GM21423 (cell line): Measurements from ENCODE around the gene LMNB1.
A peak's percentile ranks its signal among the peaks of the same experiment; 100 is the strongest.

ENCODE experiments used
- ATAC-seq: cut with Tn5 transposase; IDR thresholded peaks from one replicate; pipeline ENCODE4 v1.9.1; 2021; ENCODE audit warnings: mild to moderate bottlenecking, moderate library complexity; ENCODE audit not compliant: unreplicated experiment

LMNB1 gene

DNA sequence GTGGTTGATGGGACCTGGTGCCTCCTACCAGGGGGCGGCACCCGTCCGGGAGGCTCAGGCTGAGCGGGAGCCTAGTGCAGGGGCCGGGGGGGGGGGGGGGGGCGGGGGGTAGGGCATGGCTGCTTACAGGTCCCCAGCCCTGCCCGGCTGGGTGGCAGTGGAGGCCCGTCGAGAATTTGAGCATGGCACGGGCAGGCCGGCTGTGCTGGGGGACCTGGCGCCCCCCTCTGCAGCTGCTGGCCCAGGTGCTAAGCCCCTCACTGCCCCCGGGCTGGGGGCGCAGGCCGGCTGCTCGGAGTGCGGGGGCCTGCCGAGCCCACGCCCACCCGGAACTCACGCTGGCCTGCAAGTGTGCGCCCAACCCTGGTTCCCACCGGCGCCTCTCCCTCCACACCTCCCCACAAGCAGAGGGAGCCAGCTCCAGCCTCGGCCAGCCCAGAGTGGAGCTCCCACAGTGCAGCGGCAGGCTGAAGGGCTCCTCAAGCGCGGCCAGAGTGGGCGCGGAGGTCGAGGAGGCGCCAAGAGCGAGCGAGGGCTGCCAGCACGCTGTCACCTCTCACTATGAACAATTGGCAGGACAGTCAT lies 77.7 kb downstream of the LMNB1 start:
- ATAC-seq, result no peak

DNA sequence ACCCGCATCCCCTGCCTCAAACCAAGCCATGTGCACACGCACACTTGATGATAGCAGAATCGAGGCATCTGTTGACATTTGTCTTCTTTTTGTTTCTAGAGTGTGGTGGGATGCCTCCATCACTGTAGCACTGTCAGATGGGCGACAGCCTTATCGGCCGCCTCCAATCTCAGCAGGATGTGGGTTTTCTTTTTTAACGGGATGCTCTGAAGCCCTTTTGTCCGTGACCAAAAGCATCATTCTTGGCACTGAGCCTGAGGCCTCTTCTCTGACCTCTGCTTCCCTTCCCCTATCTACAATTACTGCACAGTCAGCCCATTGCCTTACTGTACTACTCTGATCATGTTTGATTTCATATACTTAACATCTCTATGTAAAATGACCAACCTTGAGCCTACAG lies 78.3 kb downstream of the LMNB1 start:
- ATAC-seq, result no peak

DNA sequence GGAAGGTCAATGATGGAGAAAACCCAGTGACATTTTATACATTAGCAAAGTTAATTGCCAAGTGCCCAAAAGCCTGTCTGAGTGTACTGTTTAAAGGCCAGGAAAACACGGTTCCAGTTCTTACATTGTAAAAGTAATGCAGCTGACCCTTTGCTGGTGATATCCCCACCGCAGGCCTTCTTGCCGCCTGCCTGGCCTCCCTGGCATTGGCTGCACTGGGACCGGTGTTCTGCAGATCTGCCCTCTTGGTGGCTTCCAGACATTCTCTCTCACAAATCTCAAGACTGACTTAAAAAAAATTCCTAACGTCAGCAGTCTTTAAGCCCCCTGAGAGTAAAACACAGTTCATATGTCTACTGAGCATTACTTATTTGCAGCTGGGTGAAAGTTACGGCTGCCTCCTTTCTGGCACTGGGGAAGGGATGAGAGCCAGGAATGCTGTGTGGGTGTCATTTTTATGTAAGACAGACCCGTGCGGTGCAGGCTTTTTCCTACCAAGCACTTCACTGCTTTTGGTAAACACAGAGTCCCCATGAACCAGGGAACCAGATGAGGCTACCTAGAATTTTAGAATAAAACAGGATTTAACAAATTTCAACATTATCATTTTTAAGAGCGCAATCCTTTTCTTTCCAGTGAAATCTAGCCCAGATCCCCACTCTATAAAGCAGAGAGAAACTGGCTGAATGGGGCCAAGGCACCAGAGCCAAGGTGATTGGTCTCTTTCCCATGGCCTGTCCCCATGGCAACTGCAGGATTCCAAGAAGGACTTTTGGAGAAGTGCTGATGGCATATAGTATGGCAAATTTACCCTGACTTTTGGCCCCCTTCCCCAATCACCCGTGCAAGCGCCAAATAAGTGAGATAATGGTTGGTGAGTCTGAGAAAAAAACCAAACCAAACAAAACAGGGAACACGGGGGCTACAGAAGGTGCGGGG lies 80.8 kb downstream of the LMNB1 start:
- ATAC-seq, result no peak

DNA sequence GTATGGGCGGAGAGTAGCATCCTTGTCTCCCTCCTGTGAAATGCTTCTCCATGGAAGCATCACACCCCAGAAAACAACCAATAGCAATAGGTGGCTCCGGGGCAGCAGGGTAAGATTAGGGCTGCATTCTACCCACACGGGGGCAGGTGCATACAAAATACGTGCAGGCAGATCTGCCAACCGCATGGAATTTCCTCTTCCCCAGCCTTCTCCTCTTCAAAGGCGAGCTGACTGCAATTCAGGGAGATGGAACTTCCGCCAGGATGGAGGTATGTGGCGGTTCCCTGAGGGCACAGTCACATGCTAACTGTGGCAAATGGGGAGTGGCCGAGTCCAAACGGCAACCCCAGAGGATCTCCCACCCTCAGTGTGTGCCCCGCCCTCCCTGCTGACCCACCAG lies 81.5 kb downstream of the LMNB1 start:
- ATAC-seq, result no peak

DNA sequence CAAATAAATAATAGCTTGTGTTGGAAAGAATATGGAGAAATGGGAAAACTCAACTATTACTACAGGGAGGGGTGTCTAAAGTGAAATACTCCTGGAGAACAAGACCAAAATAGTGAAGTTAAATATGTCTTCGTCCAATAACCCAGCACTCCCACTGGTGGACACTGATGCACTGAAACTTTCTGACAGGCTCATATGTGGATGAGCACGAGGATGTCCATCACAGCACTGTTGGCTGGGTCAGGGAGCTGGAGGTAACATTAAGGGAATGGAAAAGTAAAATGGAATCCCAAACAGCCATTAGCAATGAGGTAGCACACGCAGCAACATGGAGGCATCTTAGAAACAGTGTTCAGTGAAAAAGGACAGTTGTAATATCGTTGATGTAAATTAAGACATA lies 86.5 kb downstream of the LMNB1 start:
- no peak for ATAC-seq

DNA sequence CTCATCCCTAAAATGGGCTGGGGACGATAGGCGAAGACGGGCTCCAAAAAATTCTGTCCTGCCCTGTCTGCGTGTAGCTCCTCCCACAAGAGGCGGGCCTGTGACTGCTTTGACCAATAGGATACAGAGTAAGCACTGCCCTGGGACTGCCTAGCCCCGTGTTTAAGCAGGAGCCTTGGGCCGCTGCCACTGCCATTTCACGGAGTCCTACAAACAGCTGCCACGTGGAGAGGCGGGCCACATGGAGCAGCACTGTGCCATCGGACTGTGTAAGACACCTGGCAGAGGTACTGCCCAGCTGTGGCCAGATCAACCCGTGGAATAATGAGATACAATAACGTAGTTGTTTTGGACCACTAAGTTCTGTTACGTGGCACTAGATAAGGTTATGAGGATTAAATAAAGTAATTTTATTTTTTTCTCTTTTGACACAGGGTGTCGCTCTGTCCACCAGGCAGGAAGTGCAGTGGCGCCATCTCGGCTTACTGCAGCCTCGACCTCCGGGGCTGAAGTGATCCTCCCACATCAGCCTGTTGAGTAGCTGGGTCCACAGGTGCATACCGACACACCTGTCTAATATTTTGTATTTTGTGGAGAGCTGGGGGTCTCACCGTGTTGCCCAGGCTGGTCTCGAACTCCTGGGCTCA lies 87.2 kb downstream of the LMNB1 start:
- ATAC-seq, result no peak

DNA sequence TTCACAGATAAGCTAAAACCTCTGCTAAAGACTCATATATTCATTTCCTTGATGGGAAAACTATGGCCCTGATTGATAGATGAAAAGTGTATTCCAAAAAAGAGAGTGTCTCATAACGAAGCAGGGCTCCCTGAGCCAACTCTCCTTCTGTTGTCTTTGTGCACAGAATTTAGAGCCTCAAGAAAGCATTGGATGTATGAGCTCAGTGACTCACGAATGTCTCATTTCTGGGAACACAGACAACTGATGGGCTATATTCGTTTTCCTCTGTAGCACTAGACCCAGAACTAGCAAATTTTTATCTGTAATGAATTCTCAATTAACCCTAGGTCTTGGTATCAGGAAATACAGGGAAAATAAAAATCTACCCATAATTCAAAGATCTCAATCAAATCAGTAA lies 88.4 kb downstream of the LMNB1 start:
- ATAC-seq, result no peak

DNA sequence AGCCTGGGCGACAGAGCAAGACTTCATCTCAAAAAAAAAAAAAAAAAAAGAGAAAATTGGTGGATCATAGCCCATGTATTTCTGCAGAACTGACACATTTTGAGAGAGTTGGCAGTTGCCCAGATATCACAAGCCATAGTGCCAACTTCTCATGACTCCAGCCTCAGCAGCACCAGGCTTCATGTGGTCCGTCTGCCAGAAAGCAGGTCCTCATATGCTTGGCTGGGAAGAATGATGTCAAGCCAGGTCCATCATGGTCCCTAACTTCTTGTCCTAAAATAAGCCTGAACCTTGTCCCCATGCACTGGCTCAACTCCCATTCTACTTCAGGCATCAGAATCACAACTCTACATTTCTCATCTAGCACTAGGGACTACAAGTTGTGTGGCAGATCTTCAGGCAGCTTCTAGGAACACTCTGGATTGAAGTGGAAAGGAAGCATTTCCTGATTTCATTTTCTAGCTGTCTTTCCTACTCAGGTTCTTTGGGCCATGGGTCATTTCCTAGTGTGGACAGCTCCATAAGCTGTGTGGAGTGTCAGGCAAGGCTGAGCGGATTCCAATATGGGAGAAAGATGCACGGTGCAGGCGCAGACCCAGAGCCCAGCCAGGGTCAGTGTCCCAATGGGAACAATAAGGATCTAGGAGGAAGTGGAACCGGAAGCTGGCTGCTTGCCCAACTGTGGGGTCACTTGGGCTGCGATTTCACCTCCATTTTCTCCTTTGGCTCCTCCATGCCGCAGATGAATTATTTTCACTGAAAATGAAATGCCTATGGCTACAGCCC lies 90.1 kb downstream of the LMNB1 start:
- no peak for ATAC-seq

DNA sequence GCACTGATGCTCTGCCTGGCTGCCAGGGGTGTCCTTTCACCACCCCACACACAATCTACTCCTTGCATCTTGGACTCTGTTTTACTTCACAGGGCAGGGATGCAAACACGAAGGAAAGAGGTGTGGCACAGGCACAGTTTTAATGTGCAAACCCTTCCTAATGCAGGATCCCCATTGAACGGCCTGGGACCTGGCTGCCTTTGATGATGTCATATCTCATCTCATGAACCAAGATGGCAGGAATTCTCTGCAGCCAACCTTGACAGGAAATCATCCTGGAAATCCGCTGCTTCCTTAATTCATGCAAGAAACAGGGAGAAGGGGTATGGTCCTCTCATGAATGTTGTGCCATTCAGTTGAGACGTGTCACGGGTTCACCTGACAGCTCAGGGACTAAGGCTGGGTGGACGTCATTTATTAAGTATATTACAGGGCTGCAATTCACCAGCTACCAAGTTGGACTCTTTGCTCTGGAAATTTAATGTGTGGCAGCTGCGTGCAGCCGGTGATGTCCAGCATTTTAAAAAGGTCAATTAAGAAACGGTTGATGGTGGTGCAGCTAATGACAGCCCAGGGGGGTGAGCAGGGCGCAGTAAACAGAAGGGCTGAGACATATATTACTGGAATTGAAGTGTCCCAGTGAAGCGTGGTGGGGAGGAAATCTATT lies 91.5 kb downstream of the LMNB1 start:
- ATAC-seq, result no peak

DNA sequence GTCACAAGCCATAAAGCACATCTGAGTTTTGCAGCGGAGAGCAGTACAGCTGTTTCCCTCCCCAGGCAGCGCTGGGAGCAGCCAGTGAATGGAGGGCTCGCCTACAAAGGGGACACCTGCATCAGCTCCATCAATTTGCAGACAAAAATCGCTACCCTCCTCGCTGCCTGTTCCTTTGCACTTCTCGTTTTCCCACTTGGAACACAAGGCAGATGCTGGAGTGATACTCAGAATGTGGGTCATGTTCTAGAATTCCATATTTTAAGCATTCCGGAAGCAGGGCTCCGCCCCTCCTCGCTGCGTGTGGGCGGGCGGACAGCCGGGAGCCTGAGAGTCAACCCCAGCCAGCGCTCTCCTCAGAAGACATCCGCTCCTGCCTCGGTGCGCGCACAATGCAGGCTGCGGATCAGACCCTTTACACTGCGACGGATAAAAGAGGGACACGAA lies 92.1 kb downstream of the LMNB1 start:
- ATAC-seq, result peak; percentile 87

DNA sequence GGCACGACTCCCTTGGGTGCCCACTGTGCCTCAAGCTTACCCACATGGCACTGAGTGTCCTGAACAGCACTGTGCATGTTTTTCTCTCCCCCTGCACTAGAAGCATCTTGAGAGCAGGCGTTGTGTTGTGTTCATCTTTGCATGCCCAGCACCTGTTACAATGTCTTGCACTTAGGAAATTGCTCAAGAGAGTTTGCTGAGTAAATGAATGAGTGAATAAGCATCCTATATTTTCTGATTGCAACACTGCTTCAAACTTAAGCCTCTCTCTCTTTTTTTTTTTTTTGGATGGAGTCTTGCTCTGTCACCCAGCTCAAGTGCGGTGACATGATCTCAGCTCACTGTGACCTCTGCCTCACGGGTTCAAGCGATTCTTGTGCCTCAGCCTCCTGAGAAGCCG lies 94.5 kb downstream of the LMNB1 start:
- ATAC-seq, result no peak

DNA sequence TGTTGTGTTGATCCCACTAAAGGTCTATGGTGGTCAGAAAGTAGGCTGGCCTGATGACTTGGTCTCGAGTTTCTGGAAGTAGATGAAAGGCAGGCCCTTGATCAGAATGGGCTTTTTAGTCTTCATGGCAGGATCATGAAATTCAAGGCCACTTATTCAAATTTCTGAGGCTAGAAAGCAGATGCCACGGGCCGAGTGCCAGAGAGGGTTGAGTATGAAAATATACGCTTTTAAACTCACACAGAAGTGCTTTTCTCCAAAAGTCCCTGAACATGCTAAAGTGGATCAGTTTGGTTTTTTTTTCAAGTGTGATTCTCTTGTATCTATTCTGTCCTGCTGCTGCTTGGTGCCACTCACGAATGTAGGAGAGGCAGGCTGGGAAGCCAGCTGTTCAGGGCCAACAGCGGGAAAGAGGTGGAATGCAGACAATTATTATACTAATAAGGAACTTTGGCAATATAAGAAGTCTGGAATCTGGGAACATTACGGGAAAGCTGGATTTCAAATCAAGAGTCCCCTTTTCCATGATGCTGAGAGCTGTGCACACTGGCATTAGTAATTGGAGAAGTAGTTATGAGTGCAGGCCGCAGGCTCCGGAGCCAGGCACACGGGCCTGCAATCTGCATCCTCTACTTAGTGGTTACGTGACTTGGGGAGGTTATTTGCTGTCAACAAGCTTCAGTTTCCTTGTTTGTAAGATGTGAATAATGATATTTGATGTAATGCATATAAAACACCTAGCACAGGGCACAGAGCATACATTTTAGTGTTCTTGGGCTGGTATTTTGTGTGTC lies 95.8 kb downstream of the LMNB1 start:
- no peak for ATAC-seq

DNA sequence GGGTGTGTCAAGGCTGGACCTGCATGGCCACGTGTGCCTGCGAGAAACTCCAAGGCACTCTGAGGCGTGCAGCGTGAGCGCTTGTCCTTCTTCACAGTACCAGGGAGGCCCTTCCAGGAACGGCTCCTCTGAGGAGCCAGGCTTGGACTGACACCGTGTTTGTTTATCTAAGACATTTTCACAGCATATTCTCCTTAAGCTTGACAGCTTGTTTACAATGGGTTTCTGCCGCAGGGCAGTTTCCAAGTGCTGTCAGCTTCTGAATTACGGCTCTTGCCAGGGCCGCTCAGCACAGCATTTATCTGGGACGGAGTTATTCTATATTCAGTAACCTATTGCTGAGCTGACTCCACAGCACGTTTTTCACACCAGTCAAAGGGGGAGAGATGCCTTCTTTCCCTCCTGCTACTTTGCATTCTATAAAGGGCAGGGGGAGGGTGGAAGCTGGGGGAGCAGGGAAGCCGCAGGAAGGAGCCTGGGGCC lies 98.4 kb downstream of the LMNB1 start:
- no peak for ATAC-seq

DNA sequence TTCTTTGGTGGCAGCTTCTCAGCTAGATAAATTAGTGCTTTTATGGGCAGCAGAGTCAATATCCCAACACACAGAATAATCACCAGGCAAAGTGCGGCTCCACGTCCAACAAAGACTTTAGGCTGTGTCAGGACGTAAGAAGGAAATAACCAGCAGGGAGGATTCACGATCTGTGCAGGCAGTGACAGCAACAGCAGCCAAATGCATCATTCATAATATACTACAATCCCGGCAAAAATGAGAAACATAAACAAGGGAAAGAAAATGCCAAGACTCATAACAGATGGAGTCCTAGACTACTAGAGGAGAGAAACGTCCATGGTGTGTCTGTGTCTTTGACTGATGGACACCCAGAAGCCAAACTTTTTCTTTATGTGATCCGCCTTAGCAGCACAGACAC lies 100.7 kb downstream of the LMNB1 start:
- no peak for ATAC-seq

DNA sequence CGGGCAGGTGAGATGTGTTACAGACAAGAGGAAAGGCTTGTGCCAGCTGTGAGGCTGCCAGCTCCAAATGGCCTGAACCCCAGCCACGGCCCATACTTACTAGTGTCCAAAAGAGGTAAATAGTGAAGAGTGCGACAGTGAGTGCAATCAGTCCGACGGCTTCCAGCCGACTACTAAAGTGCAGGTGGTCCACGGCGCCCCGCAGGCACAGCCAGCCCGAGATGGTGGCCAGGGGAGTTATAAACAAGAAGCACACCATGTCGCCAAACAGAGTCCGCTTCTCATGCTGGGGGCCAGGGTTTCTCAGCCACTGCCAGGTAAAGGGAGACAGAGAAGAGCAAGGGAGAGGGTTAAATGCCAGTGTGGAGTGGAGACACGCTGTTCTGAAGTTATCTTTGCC lies 101.1 kb downstream of the LMNB1 start:
- no peak for ATAC-seq

DNA sequence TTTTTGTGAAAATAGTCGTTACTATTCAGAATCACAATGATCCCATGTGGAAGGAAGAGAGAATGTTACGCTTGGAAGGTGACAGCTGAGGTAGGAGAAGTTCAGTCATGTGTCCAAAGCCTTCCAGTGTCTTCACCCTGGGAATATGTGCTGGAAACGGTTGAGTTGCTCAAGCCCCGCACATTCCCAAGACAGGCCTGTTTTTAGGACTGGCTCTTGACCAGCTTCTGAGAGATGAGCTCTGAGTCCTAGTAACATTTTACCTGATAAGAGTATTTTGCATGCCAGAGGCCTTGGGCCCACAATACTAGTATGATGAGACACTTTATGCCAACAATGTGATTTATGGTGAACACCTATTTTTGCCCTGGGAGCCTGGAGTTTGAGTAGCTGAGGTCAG lies 101.7 kb downstream of the LMNB1 start:
- ATAC-seq, result no peak

DNA sequence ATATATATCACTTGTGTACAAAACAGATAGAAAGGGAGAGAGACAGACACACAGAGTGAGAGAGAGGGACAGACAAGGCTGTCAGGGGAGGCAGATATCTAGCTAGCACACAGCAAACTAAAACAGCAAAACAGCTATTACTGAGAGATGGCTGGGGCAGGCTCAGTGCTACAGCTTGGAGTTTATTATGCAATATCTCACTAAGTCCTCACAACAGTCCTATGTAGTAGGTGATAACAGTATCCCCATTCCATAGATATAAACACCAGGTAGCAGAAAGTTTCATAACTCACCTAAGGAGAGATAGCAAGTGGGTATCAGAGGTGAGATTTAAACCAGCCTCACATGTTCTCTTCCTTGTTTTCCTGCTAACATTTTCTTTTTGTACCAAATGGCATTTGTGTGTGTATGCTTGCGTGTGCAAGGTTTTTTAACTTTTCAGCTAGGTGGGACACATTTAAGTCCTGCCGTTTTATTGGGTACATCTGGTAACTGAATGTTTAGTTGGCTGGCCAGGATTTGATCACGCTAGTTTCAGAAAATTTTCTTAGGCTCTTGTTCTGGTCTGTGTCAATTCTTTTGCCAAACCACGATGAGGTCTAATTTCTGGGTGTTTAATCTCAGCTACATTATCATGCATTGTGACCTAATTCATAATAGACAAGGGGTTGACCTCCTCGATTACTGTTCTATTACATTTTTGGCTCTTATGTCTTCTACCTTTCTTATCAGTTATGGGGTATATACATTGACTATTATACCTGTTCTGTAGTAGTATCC lies 105.1 kb downstream of the LMNB1 start:
- ATAC-seq, result no peak

DNA sequence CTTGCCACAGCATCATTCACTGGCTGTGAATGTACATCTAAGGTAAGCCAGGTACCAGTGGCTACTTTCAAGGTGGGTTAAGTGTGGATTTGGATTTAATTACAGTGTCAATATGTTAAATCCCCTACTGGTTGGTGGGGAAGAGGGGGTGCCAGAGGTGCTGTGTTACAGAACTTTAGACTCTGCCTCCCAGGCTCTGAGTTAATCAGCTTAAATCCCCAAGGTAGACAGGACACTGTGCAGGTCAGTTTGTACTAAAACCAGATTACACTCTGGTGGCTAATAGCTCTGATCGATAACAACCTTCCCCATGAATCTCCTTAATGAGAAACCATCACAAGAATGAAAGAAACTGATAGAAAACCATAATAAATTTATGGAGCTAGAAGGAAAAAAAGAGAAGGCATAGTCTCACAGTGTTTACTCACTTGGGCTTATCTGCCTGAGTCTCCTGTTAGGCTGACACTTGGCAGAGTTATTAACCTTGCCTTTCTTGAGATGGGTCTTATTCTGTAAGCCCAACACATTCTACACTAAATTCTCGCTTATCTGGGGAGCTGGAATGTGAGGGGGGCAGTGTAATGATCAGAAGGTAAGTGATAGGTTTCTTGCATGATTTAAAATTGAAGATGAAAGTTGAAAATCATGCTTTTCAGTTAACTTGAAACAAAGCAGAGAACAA lies 106.8 kb downstream of the LMNB1 start:
- ATAC-seq, result no peak
